PC-9 (cell line): ENCODE data around the gene PLIN1. TPM values are rescaled to one million over a fixed set of nuclear protein-coding genes. Genes with fewer than 3 reads are reported as not detected.

Experiments used
- Bru-seq: library from RNA; stranded (reverse); fragments of 400-500 nt; gene quantifications from one replicate; lab custom pipeline; 2021; lab: Mats Ljungman, UMichigan
- BruChase-seq, 2 experiments: library from RNA; stranded (reverse); fragments of 400-500 nt; gene quantifications; one replicate each; lab custom pipeline; 2021; lab: Mats Ljungman, UMichigan
- BruUV-seq: library from RNA; stranded (reverse); fragments of 400-500 nt; replicated peaks from 2 replicates; lab custom pipeline; 2021; lab: Mats Ljungman, UMichigan
- CTCF ChIA-PET: fragments of 300-600 bp; sonication (Branson Sonifier 250); formaldehyde crosslinking; loops from one replicate; lab custom pipeline; 2022; ENCODE audit warnings: antibody characterized with exemption; lab: Charles Lee
- POLR2A ChIA-PET: fragments of 300-600 bp; sonication (Branson Sonifier 250); formaldehyde crosslinking; loops from one replicate; lab custom pipeline; 2022; ENCODE audit warnings: antibody characterized with exemption; ENCODE audit not compliant: unreplicated experiment; lab: Charles Lee
- DNase-seq, 2 experiments: peaks; one replicate each; pipeline versions ENCODE4 v3.0.0 to v3.0.0-alpha.2; 2015 to 2022; ENCODE audit warnings: mixed read lengths in 1 of 2
- H2AFZ ChIP-seq: fragments of 200-600 bp; sonication (generic); 2 replicates; pipeline ENCODE4 v1.8.1; 2017; ENCODE audit warnings: antibody characterized with exemption
- H3F3A ChIP-seq: fragments of 200-600 bp; sonication (generic); 2 replicates; pipeline ENCODE4 v1.8.1; 2017; ENCODE audit warnings: antibody characterized with exemption, mild to moderate bottlenecking, low read depth; ENCODE audit not compliant: insufficient read depth
- H3K27ac ChIP-seq: fragments of 200-600 bp; sonication (generic); 2 replicates; pipeline ENCODE4 v1.6.1; 2016; ENCODE audit warnings: mixed run types
- H3K27me3 ChIP-seq: fragments of 200-600 bp; sonication (generic); 2 replicates; pipeline ENCODE4 v1.6.1; 2016; ENCODE audit warnings: low read depth, mixed run types; ENCODE audit not compliant: insufficient read depth
- H3K36me3 ChIP-seq: fragments of 200-600 bp; sonication (generic); 2 replicates; pipeline ENCODE4 v1.6.1; 2016; ENCODE audit warnings: low read depth, mixed run types
- H3K4me1 ChIP-seq: fragments of 200-600 bp; sonication (generic); replicated peaks from 2 replicates; pipeline ENCODE4 v1.6.1; 2016; ENCODE audit warnings: mixed run types; ENCODE audit not compliant: insufficient read depth
- H3K4me2 ChIP-seq: fragments of 200-600 bp; sonication (generic); 2 replicates; pipeline ENCODE4 v1.6.1; 2017; ENCODE audit warnings: mixed run types
- H3K4me3 ChIP-seq: fragments of 200-600 bp; sonication (generic); 2 replicates; pipeline ENCODE4 v1.6.1; 2016; ENCODE audit warnings: mixed run types
- H3K79me2 ChIP-seq: fragments of 200-600 bp; sonication (generic); 2 replicates; pipeline ENCODE4 v1.6.1; 2017; ENCODE audit warnings: low read depth, mixed run types
- H3K9me2 ChIP-seq: fragments of 200-600 bp; sonication (generic); 2 replicates; pipeline ENCODE4 v1.8.1; 2017; ENCODE audit warnings: mild to moderate bottlenecking; ENCODE audit not compliant: insufficient read depth
- H3K9me3 ChIP-seq: fragments of 200-600 bp; sonication (generic); 2 replicates; pipeline ENCODE4 v1.8.1; 2016; ENCODE audit warnings: low read depth; ENCODE audit not compliant: insufficient read depth
- H4K20me1 ChIP-seq: fragments of 200-600 bp; sonication (generic); 2 replicates; pipeline ENCODE4 v1.8.1; 2017; ENCODE audit not compliant: insufficient read depth
- EZH2 ChIP-seq: fragments of 200-600 bp; sonication (generic); IDR thresholded peaks from 2 replicates; pipeline ENCODE4 v1.8.0; 2017; ENCODE audit warnings: antibody characterized with exemption, low read depth
- intact Hi-C: fragments of 100-400 bp; cut with micrococcal nuclease; formaldehyde crosslinking; loops from one replicate; pipeline ENCODE4 v1.10.0; 2022; ENCODE audit not compliant: unreplicated experiment
- long read RNA-seq: library from polyadenylated mRNA; stranded (forward); transcript quantifications from one replicate; pipeline ENCODE4 v2.0.0, GENCODE V29; 2022
- total RNA-seq: library from RNA; stranded (reverse); gene quantifications from 2 replicates; pipeline ENCODE4 v1.2.3, GENCODE V29; 2021
- TF ChIP-seq, protein P1 (sequence below): fragments of 200-600 bp; sonication (generic); conservative IDR thresholded peaks from 2 replicates; pipeline ENCODE4 v1.6.1; 2017; ENCODE audit warnings: mixed run types, antibody characterized with exemption, mild to moderate bottlenecking, moderate library complexity

Gene PLIN1
- total RNA-seq (1.0 and 1.3 TPM in 2 replicates), Bru-seq, nascent RNA (percentile 31 among the genes with signal in this experiment), BruChase-seq, experiment 1, labeled RNA remaining after a 2-hour chase (percentile 43 among the genes with signal in this experiment), BruChase-seq, experiment 2, labeled RNA remaining after a 6-hour chase (percentile 39 among the genes with signal in this experiment)
- long read RNA-seq, result 0 reads

- DNase-seq, result no peak
- peak within 1 kb of the TSS; percentile 49 for H3K4me2 ChIP-seq
- intact Hi-C loops, result no loop called here
- no TSS peak for BruUV-seq
- H3K4me3 ChIP-seq, result no peak within 1 kb of the TSS
- H3K27me3 ChIP-seq, result no peaks in the 10 kb centered on the region
- H3K9me2 ChIP-seq, result no peaks in the 10 kb centered on the region
- H3K79me2 ChIP-seq, result no peaks in the 10 kb centered on the region
- H3K36me3 ChIP-seq, result 0 out of 2 replicates have a peak, but pooled peaks cover 13% of the 10 kb centered on the region
- H3K9me3 ChIP-seq, result no peaks in the 10 kb centered on the region
- CTCF ChIA-PET, result interaction anchor here (0.6 kb wide), 1 partner anchor 65 kb away, joined by 4 read pairs; no protein-coding TSS in a partner anchor
- POLR2A ChIA-PET, result no interaction called here
- TF ChIP-seq, protein P1, sequence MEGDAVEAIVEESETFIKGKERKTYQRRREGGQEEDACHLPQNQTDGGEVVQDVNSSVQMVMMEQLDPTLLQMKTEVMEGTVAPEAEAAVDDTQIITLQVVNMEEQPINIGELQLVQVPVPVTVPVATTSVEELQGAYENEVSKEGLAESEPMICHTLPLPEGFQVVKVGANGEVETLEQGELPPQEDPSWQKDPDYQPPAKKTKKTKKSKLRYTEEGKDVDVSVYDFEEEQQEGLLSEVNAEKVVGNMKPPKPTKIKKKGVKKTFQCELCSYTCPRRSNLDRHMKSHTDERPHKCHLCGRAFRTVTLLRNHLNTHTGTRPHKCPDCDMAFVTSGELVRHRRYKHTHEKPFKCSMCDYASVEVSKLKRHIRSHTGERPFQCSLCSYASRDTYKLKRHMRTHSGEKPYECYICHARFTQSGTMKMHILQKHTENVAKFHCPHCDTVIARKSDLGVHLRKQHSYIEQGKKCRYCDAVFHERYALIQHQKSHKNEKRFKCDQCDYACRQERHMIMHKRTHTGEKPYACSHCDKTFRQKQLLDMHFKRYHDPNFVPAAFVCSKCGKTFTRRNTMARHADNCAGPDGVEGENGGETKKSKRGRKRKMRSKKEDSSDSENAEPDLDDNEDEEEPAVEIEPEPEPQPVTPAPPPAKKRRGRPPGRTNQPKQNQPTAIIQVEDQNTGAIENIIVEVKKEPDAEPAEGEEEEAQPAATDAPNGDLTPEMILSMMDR, result no peak
- TF ChIP-seq EZH2, result no peak
- H3F3A ChIP-seq, result peaks cover 14% of the 10 kb centered on the region
- no peaks in the 10 kb centered on the region for H4K20me1 ChIP-seq
- peaks cover 26% of the 10 kb centered on the region for H3K4me1 ChIP-seq
- H3K27ac ChIP-seq, result peak within 1 kb of the TSS; percentile 50
- no peak within 1 kb of the TSS for H2AFZ ChIP-seq
Observed at GRCh38 chr15:89679212-89679611, at the start of gene PLIN1. Gene PLIN1 (minus strand): TSS chr15:89679367. CDS start chr15:89677489, 1,878 bp downstream.

DNA sequence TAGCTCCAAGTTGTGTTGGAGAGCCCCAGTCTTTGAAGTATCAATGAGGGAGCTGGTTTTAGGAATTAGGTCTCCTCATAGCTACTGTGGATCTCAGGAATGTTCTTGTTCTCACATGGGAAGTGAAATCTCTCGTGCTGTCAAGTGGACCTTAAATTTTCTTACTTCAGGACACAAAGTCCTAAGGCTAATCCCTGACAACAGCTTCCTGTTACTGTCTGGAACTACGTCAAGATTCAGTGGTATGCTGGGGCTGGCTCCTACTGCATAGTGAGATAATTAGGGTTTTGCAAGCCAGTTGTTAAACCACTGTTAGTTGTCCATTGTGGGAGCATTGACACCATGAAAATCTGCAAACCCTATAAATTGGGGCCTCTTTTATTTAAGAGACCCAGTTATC is 49.1 kb upstream of the PLIN1 start:
- no TSS peak for BruUV-seq
- H3K79me2 ChIP-seq, result no peaks in the 10 kb centered on the region
- H3K9me2 ChIP-seq, result no peaks in the 10 kb centered on the region
- CTCF ChIA-PET, result no interaction called here
- H3K4me3 ChIP-seq, result no peak overlapping the region
- no peaks in the 10 kb centered on the region for H3K4me1 ChIP-seq
- no peak for DNase-seq
- H3K36me3 ChIP-seq, result no peaks in the 10 kb centered on the region
- intact Hi-C loops, result no loop called here
- H4K20me1 ChIP-seq, result no peaks in the 10 kb centered on the region
- TF ChIP-seq, protein P1, result no peak
- TF ChIP-seq EZH2, result no peak
- no peaks in the 10 kb centered on the region for H3F3A ChIP-seq
- H3K27ac ChIP-seq, result no peak overlapping the region
- POLR2A ChIA-PET, result no interaction called here
- H2AFZ ChIP-seq, result no peak overlapping the region
- no peak overlapping the region for H3K4me2 ChIP-seq
- H3K9me3 ChIP-seq, result no peaks in the 10 kb centered on the region
- H3K27me3 ChIP-seq, result no peaks in the 10 kb centered on the region

- no peaks in the 10 kb centered on the region for H3F3A ChIP-seq
- POLR2A ChIA-PET, result no interaction called here
- no peak for TF ChIP-seq EZH2
- TF ChIP-seq, protein P1, result no peak
- no peak for DNase-seq
- H3K9me3 ChIP-seq, result no peaks in the 10 kb centered on the region
- H3K27me3 ChIP-seq, result no peaks in the 10 kb centered on the region
- no peak overlapping the region for H3K4me3 ChIP-seq
- no peaks in the 10 kb centered on the region for H4K20me1 ChIP-seq
- no TSS peak for BruUV-seq
- H3K36me3 ChIP-seq, result no peaks in the 10 kb centered on the region
- H3K79me2 ChIP-seq, result no peaks in the 10 kb centered on the region
- intact Hi-C loops, result no loop called here
- H3K27ac ChIP-seq, result no peak overlapping the region
- CTCF ChIA-PET, result no interaction called here
- H2AFZ ChIP-seq, result no peak overlapping the region
- H3K9me2 ChIP-seq, result no peaks in the 10 kb centered on the region
- H3K4me1 ChIP-seq, result no peaks in the 10 kb centered on the region
- H3K4me2 ChIP-seq, result no peak overlapping the region
Observed at GRCh38 chr15:89725064-89725463, 45.9 kb upstream of the PLIN1 start.
